Loucy (cell line): ENCODE measurements around the gene ADCY2.

Experiments used
- H2AFZ ChIP-seq: fragments of 200-600 bp; sonication (generic); 2 replicates; pipeline ENCODE4 v1.6.0; 2016; ENCODE audit warnings: antibody characterized with exemption, mild to moderate bottlenecking, low read length, moderate library complexity
- H3F3A ChIP-seq: fragments of 200-600 bp; 2 replicates; pipeline ENCODE4 v1.6.0; 2016; ENCODE audit warnings: antibody characterized with exemption, low read depth, mild to moderate bottlenecking
- H3K27me3 ChIP-seq: fragments of 200-600 bp; sonication (generic); 2 replicates; pipeline ENCODE4 v1.6.1; 2014; ENCODE audit warnings: low read length, mild to moderate bottlenecking; ENCODE audit not compliant: insufficient read depth, poor library complexity, severe bottlenecking
- H3K36me3 ChIP-seq: fragments of 200-600 bp; sonication (generic); 2 replicates; pipeline ENCODE4 v1.6.1; 2016; ENCODE audit warnings: low read length; ENCODE audit not compliant: insufficient read depth
- H3K4me1 ChIP-seq: fragments of 200-600 bp; sonication (generic); 2 replicates; pipeline ENCODE4 v1.5.1; 2014; ENCODE audit warnings: low read length, mild to moderate bottlenecking; ENCODE audit not compliant: insufficient read depth, poor library complexity, severe bottlenecking
- H3K4me2 ChIP-seq: fragments of 200-600 bp; sonication (generic); 2 replicates; pipeline ENCODE4 v1.6.0; 2014; ENCODE audit warnings: antibody characterized with exemption, low read length, low read depth, mild to moderate bottlenecking; ENCODE audit not compliant: poor library complexity, severe bottlenecking
- H3K4me3 ChIP-seq: fragments of 200-600 bp; sonication (generic); 2 replicates; pipeline ENCODE4 v1.5.1; 2014; ENCODE audit warnings: low read length, mild to moderate bottlenecking, mixed read lengths; ENCODE audit not compliant: poor library complexity, severe bottlenecking
- H3K79me2 ChIP-seq: fragments of 200-600 bp; sonication (generic); 2 replicates; pipeline ENCODE4 v1.6.1; 2014; ENCODE audit warnings: low read length; ENCODE audit not compliant: insufficient read depth
- H3K9ac ChIP-seq: fragments of 200-600 bp; sonication (generic); 2 replicates; pipeline ENCODE4 v1.6.0; 2014; ENCODE audit warnings: mild to moderate bottlenecking, low read depth, low read length, moderate library complexity; ENCODE audit not compliant: poor library complexity, severe bottlenecking
- H3K9me2 ChIP-seq: fragments of 200-600 bp; sonication (generic); replicated peaks from 2 replicates; pipeline ENCODE4 v1.6.1; 2016; ENCODE audit warnings: low read depth, low read length, mixed read lengths
- H3K9me3 ChIP-seq: fragments of 200-600 bp; sonication (generic); 2 replicates; pipeline ENCODE4 v1.6.1; 2014; ENCODE audit warnings: mild to moderate bottlenecking, antibody characterized with exemption, low read length, low read depth; ENCODE audit not compliant: insufficient read depth
- H4K20me1 ChIP-seq: fragments of 200-600 bp; sonication (generic); 2 replicates; pipeline ENCODE4 v1.6.0; 2014; ENCODE audit warnings: antibody characterized with exemption, low read length, mild to moderate bottlenecking; ENCODE audit not compliant: insufficient read depth, poor library complexity, severe bottlenecking
- CTCF ChIP-seq: fragments of 200-600 bp; sonication (generic); conservative IDR thresholded peaks from 2 replicates; pipeline ENCODE4 v1.5.1; 2014; ENCODE audit warnings: mild to moderate bottlenecking, antibody characterized with exemption, low read length
- EZH2phosphoT487 ChIP-seq: fragments of 200-600 bp; IDR thresholded peaks from 2 replicates; pipeline ENCODE4 v1.6.1; 2018; ENCODE audit warnings: antibody characterized with exemption, mild to moderate bottlenecking, moderate library complexity, borderline replicate concordance

Gene ADCY2

GRCh38 chr5:7437836-7438235 is 41.9 kb downstream of the ADCY2 start:
- Histone ChIP-seq H3K4me1 (no peaks in the 10 kb centered on the region), H3K79me2 (no peaks in the 10 kb centered on the region), H3K9ac (no peak overlapping the region), H3K9me3 (no peaks in the 10 kb centered on the region), H3K4me2 (no peak overlapping the region), H4K20me1 (no peaks in the 10 kb centered on the region), H3K36me3 (no peaks in the 10 kb centered on the region), H3K9me2 (no peaks in the 10 kb centered on the region), H3K4me3 (no peak overlapping the region), H3K27me3 (no peaks in the 10 kb centered on the region), H3F3A (no peaks in the 10 kb centered on the region), H2AFZ (no peak overlapping the region)
- TF ChIP-seq EZH2phosphoT487 (no peak), CTCF (no peak)

GRCh38 chr5:7445068-7445467 is 49.1 kb downstream of the ADCY2 start:
- Histone ChIP-seq H3K4me1 (no peaks in the 10 kb centered on the region), H3K4me3 (no peak overlapping the region), H2AFZ (no peak overlapping the region), H3F3A (no peaks in the 10 kb centered on the region), H3K4me2 (no peak overlapping the region), H3K9me3 (peaks cover 4% of the 10 kb centered on the region; the same call in 1 of the 2 replicates), H3K27me3 (no peaks in the 10 kb centered on the region), H3K9me2 (no peaks in the 10 kb centered on the region), H3K9ac (no peak overlapping the region), H3K36me3 (no peaks in the 10 kb centered on the region), H4K20me1 (no peaks in the 10 kb centered on the region), H3K79me2 (no peaks in the 10 kb centered on the region)
- TF ChIP-seq EZH2phosphoT487 (no peak), CTCF (no peak)

- H3K9me3 ChIP-seq, result peaks cover 4% of the 10 kb centered on the region; the same call in 1 of the 2 replicates
- TF ChIP-seq CTCF (no peak), EZH2phosphoT487 (no peak)
- H3K4me2 ChIP-seq, result no peak overlapping the region
- no peaks in the 10 kb centered on the region for H3K27me3 ChIP-seq
- no peaks in the 10 kb centered on the region for H4K20me1 ChIP-seq
- H3K4me3 ChIP-seq, result no peak overlapping the region
- H3K4me1 ChIP-seq, result no peaks in the 10 kb centered on the region
- H3F3A ChIP-seq, result no peaks in the 10 kb centered on the region
- H3K79me2 ChIP-seq, result no peaks in the 10 kb centered on the region
- H2AFZ ChIP-seq, result no peak overlapping the region
- no peaks in the 10 kb centered on the region for H3K36me3 ChIP-seq
- H3K9ac ChIP-seq, result no peak overlapping the region
- no peaks in the 10 kb centered on the region for H3K9me2 ChIP-seq
Measured at GRCh38 chr5:7445831-7446230, 49.9 kb downstream of the ADCY2 start.
